Subcutaneous adipose tissue (tissue), 4 donors: Measurements from ENCODE around the gene DSCAML1. TPM values are rescaled to one million over a fixed set of nuclear protein-coding genes. Genes with fewer than 3 reads are reported as not detected.

Experiments
- CTCF ChIP-seq: fragments of 450-650 bp; IDR thresholded peaks from one replicate; pipeline ENCODE4 v1.5.1; 2016; ENCODE audit warnings: low read depth, mild to moderate bottlenecking, control low read depth, antibody characterized with exemption, moderate library complexity
- total RNA-seq, 4 donors: library from RNA; depleted of rRNA; stranded (reverse); fragments of >200 nt; gene quantifications; one replicate each; pipeline ENCODE4 v1.1.0, GENCODE V29; 2016

Gene DSCAML1
- total RNA-seq, 4 donors from 2014 or later, result 0.22 to 0.82 (median 0.75) TPM; not detected in 1

- no peak for TF ChIP-seq CTCF
Observed at GRCh38 chr11:117420598-117420997, 376.4 kb downstream of the DSCAML1 start.

DNA sequence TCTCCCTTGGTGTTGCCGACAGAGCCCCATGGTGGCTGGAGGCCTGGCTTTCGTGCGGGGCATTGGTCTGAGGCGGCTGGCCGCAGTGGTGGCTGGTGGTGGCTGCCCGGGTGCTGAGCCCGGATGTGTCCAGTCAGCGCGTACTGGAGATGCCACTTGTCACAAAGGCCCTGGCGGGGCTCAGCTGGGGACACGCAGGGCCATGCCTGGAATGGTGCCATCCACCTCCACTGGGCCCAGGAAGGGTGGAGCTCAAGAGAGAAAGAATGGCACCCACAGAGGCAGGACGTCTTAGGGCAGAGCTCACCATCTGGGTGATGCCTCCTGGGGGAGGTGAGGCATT is 376.9 kb downstream of the DSCAML1 start:
- TF ChIP-seq CTCF, result no peak

DNA sequence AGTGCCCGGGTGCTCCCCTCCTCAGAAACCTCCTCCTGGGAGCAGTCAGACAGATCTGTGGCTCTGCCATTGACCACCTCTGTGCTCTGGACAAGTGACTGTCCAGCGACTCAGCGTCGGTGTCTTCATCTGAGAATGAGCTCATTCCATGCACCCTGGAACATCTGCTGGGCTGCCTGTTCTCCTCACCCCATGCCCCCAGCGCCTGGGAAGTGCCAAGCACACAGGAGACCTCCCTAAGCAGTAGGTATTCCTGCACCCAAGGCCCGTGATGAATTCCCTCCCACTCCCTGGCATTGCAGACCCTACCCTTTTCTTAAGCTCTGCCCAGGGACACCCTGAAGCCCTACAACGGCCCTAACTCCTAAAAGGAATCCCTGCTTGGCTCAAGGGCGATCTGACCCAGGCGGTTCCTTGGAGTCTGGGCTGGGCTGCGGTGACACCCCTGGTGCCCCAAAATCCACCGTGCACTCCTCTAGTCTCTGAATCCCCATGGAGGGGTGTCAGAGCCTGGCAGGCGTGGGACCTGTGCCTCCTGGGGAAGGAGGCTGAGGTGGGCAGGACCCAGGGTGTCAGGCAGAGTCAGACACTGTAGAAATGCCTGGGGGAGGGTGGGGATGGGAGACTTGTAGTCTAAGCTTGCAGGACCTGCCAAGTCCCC is 377.4 kb downstream of the DSCAML1 start:
- no peak for TF ChIP-seq CTCF

DNA sequence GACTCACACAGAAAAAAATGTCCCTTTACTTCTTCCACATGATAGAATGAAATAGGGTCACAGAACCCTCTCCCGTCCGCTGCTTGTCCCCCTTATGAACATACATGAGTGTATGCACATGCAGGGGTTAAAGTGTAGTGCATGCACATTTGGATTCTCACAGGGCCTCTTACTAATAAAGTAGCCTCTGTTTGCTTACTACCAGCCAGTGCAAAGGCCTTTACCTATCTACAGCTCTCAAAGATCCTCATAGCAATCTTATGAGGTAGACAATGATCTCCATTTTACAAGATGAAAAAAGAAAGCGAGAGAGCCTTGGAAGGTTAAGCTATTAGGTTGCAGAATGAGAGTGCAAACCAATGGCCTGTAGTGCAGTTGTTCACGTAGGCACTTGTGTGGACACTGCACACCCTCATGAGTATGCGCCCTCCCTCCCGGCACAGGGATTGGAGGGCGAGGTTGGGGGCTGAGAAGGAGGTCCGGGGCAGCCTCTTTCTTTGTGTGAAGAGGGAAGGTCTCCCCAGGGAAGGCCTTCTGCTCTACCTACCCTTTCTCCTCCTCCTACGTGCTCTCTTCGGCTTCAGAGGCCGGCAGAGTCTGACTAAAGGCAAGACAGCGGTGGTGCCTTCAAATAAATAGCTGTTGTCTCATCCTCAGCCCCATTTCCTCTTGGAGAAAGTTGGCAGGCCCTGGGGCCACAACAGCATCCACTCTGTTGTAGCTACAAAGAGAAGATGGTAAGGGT is 378.1 kb downstream of the DSCAML1 start:
- TF ChIP-seq CTCF, result no peak

DNA sequence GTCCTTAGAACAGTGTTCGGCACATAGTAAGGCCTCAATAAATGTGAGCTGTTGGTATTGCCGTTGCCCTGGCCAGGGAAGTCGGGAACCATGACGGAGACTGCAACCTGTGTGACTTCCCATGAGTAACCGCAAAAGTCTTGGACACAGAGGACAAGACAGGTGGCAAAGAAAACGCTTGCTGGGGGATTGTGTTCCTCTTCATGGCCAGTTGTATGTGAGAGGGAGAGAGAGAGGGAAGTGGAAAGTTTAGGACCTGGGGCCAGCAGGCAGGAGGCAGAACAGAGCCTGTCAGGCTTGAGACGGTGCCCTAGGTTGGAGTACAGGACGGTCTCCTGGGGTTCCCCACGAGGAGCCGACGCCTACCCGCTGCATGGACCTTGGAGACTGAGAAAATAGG is 379.2 kb downstream of the DSCAML1 start:
- no peak for TF ChIP-seq CTCF

DNA sequence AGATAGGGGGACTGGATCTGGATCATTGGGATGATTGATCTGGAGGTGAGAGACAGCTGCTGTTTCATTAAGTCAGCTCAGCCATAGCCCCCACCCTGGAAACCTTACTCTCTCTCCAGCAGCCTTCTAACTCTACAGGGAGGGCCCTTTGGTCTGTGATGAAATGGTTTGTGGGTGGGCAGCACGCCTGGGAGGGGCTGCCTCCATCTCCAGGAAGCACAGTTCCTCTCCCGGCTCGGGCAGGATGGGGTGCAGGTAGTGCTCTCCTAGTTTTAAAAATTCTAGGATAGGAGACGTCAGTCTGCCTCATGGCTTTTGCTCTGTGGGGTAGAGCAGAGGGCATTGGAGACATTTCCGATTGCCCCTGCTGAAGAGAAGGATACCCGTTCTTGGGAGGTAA is 379.7 kb downstream of the DSCAML1 start:
- no peak for TF ChIP-seq CTCF

DNA sequence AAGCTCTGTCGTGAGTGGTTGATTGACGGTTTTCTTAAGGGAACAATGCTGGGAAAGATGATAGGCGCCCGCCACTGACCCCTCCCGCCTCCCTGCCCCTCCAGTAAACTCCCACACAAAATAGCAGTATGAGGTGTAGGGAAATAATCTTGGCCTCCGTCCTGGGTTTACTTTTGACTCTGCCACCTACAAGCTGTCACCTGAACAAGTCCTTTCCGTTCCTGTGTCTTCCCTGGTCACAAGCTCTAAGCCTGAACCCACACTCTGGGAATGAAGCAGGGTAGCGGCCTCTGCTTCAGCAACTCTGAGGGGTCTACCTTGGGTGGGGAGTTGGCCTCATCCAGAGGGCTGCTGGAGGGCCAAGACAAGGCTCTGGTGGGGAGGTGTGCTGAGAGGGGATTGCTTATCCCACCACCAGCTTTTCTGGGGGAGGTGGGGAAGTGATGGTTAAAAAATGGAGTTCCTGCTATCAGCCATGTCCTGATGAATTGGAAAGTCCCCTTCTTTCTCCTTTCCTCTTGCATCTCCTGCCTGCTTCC is 381.6 kb downstream of the DSCAML1 start:
- no peak for TF ChIP-seq CTCF
